Lower lobe of right lung (tissue), 2 donors: Measurements from ENCODE around the gene PDXP. TPM values are rescaled to one million over a fixed set of nuclear protein-coding genes. Genes with fewer than 3 reads are reported as not detected.
"Not testable (repeated sequence)": the region's sequence is repeated elsewhere in the genome, so short reads cannot be mapped to it uniquely, and the experiment has no call there.

Experiments used
- ATAC-seq, 2 donors: fragments of 200-7000 bp; cut with Tn5 transposase; one replicate each; pipeline ENCODE4 v1.9.1; 2020 to 2022; ENCODE audit warnings: mild to moderate bottlenecking in 2 of 2, moderate library complexity in 2 of 2
- DNase-seq: peaks from one replicate; pipeline ENCODE4 v3.0.0-alpha.2; 2020
- H3K27ac ChIP-seq: fragments of 200-600 bp; one replicate; pipeline ENCODE4 v1.8.0; 2022
- H3K27me3 ChIP-seq: fragments of 200-600 bp; one replicate; pipeline ENCODE4 v1.8.0; 2022; ENCODE audit warnings: low read depth
- H3K36me3 ChIP-seq: fragments of 200-600 bp; one replicate; pipeline ENCODE4 v1.8.0; 2022; ENCODE audit warnings: mild to moderate bottlenecking
- H3K4me1 ChIP-seq: fragments of 200-600 bp; one replicate; pipeline ENCODE4 v1.8.0; 2022
- H3K4me3 ChIP-seq: fragments of 200-600 bp; one replicate; pipeline ENCODE4 v1.8.0; 2022; ENCODE audit warnings: mild to moderate bottlenecking
- H3K9me3 ChIP-seq: fragments of 200-600 bp; one replicate; pipeline ENCODE4 v1.8.0; 2022
- intact Hi-C: fragments of 100-400 bp; cut with DNase I; formaldehyde crosslinking; loops from one replicate; pipeline ENCODE4 v1.11.0; 2022
- long read RNA-seq: library from polyadenylated mRNA; unstranded; transcript quantifications from one replicate; pipeline ENCODE4 v2.0.0, GENCODE V29; 2021
- total RNA-seq: library from RNA; stranded (reverse); fragmentation: NEBNext Ultra II Directional; extraction: Animal tissue kit (Norgen Biotek cat#: 25700); gene quantifications from one replicate; pipeline ENCODE4 v1.2.1, GENCODE V29; 2021
- TF ChIP-seq, protein P1 (sequence below): fragments of 200-600 bp; IDR thresholded peaks from one replicate; pipeline ENCODE4 v1.8.0; 2022; ENCODE audit warnings: antibody characterized with exemption, mild to moderate bottlenecking
- donor health status: DM: no; HTN: yes; CAD: no; lungs with severe emphysema.

The PDXP gene, protein sequence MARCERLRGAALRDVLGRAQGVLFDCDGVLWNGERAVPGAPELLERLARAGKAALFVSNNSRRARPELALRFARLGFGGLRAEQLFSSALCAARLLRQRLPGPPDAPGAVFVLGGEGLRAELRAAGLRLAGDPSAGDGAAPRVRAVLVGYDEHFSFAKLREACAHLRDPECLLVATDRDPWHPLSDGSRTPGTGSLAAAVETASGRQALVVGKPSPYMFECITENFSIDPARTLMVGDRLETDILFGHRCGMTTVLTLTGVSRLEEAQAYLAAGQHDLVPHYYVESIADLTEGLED
- total RNA-seq = 3.9 TPM
- long read RNA-seq, transcript PDXP-201 (2 exons, 2,010 nt) = major isoform, 18 of 19 reads
- long read RNA-seq, partial matches to known transcripts = 0 of 19 reads
- long read RNA-seq, other reads (novel, unspliced or antisense) = 1 of 19 reads

DNA sequence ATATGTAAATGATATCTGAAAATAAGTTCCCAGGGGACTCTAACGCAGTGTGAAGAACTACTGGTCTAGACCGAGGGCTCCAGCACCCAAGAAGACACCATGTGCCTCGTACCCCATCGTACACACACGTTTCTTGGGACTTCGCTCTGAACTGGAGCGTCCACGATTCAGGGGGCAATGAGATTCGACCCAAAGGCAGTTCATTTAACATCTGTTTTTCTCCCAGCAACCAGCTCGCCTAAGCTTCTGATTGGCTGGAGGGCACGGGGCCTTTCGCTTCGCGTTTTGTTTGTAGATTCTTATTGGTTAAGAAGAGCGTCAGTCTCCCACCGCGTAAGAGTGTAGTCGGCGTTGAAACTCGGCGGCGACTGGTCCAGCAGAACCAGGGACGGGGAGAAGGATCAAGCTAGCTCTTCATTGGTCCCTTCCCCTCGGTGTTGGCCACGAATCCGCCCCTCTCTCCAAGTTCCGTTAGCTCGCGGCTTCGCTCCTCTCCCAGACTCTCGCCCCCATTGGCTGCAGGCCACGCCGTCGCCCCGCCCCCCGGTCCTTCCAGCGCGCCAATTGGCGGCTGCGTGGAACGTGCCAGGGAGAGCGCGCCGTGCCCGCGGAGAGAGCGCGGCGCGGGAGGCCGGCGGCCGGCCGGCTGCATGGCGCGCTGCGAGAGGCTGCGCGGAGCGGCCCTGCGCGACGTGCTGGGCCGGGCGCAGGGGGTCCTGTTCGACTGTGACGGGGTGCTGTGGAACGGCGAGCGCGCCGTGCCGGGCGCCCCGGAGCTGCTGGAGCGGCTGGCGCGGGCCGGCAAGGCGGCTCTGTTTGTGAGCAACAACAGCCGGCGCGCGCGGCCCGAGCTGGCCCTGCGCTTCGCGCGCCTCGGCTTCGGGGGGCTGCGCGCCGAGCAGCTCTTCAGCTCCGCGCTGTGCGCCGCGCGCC lies at the start of gene PDXP:
PDXP (plus strand) TSS at position 591 of the 933 bp plus-strand sequence; CDS start at position 651, 60 bp downstream.
- intact Hi-C loops = no loop called here
- DNase-seq (peak; percentile 99), ATAC-seq (peak; percentile 98)
- Histone ChIP-seq H3K4me3 (peak within 1 kb of the TSS; percentile 48), H3K4me1 (peaks cover 39% of the 10 kb centered on the region), H3K27me3 (no peaks in the 10 kb centered on the region), H3K9me3 (no peaks in the 10 kb centered on the region), H3K27ac (peak within 1 kb of the TSS; percentile 68), H3K36me3 (peaks cover 6% of the 10 kb centered on the region)
- TF ChIP-seq, protein P1, sequence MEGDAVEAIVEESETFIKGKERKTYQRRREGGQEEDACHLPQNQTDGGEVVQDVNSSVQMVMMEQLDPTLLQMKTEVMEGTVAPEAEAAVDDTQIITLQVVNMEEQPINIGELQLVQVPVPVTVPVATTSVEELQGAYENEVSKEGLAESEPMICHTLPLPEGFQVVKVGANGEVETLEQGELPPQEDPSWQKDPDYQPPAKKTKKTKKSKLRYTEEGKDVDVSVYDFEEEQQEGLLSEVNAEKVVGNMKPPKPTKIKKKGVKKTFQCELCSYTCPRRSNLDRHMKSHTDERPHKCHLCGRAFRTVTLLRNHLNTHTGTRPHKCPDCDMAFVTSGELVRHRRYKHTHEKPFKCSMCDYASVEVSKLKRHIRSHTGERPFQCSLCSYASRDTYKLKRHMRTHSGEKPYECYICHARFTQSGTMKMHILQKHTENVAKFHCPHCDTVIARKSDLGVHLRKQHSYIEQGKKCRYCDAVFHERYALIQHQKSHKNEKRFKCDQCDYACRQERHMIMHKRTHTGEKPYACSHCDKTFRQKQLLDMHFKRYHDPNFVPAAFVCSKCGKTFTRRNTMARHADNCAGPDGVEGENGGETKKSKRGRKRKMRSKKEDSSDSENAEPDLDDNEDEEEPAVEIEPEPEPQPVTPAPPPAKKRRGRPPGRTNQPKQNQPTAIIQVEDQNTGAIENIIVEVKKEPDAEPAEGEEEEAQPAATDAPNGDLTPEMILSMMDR = no peak

DNA sequence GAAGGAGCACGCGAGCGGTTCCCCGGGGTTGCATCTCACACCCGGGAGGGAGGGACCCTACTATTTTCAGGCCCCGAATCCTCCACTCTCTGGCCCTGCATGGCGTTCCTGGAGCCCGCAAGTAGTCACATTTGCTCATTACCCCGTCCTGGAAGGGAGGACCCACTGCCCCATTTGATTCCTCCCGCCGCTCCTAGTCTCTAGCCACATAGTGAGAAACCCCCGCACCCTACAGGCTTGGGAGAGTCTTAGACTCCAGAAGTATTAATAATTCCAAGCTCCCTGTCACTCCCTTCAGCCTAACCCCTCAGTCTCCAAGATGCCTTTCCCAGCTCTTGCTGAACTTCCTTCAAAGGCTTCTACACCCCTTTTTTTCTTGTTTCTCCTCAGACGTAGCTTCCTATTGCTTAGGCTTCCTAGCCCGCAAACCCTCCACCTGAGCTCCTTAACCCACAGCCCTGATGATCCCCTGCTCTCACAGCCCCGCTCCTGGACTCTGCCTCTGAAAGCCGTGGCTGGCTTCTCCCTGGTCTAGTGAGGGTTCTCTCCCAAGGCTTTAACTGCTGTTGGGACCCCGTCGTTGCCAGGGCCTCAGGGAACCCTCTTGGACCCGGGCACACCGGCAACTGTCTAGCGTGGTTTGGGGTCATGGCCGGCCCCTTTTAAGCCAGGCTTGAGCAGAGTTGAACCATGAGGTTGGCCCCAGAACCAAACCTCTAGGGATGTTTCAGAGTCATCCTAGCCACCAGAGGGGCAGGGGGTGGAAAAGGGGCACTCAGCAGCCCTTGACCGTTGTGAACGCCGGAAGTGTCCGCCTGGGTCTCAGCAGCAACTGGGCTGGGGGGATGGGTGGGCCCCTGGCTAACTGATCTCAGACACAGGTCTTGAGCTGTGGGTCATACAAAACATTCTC lies 49.0 kb upstream of the PDXP start:
- intact Hi-C loops = no loop called here
- H3K27me3 ChIP-seq = no peaks in the 10 kb centered on the region
- TF ChIP-seq, protein P1 = no peak
- DNase-seq = no peak
- H3K4me3 ChIP-seq = peak overlapping the region; percentile 79
- no peaks in the 10 kb centered on the region for H3K9me3 ChIP-seq
- peaks cover 7% of the 10 kb centered on the region for H3K36me3 ChIP-seq
- peaks cover 54% of the 10 kb centered on the region for H3K4me1 ChIP-seq
- H3K27ac ChIP-seq = peak overlapping the region; percentile 91
- no peak for ATAC-seq

DNA sequence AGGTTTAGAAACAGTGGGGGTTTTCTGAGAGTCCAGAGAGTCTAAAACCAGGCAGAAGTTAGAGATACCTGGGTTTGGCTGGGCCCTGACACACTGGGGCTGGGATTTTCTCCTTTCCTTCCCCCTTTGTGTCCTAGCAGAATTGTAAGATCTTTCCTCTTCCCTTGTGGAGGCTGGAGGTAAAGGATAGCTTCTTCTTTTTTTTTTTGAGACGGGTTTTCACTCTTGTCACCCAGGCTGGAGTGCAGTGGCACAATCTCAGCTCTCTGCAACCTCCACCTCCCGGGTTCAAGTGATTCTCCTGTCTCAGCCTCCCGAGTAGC lies 48.4 kb upstream of the PDXP start:
- ATAC-seq, H3K9me3 ChIP-seq, intact Hi-C loops, H3K27me3 ChIP-seq, DNase-seq: not testable (repeated sequence)
- Histone ChIP-seq H3K4me3 (peak overlapping the region; percentile 79), H3K27ac (peak overlapping the region; percentile 91), H3K36me3 (peaks cover 13% of the 10 kb centered on the region), H3K4me1 (peaks cover 54% of the 10 kb centered on the region)

DNA sequence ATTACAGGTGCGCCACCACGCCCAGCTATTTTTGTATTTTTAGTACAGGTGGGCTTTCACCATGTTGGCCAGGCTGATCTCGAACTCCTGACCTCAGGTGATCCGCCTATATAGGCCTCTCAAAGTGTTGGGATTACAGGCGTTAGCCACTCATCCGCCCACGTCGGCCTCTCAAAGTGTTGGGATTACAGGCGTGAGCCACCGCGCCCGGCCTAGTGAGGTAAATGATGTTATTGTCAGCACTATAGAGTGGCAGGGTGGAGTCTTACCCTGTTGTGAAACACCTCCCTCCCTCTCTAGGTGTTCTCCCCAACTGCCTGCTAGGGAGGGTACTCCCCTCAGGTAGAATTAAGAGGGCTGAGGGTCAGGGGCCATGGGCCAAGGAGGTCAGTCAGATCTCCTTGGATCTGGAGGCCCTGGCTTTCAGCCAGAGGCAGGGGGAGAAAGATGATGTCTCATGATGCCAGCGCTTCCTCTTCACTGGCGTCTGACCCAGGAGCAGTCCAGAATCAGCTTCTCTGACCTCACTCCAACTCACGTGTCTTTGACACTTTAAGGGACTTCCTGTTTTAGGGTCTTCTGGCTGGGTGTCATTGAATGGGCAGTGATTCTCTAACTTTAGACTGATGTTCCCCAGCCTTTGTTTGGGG lies 47.9 kb upstream of the PDXP start:
- no peaks in the 10 kb centered on the region for H3K27me3 ChIP-seq
- peak overlapping the region; percentile 79 for H3K4me3 ChIP-seq
- peak overlapping the region; percentile 91 for H3K27ac ChIP-seq
- peaks cover 54% of the 10 kb centered on the region for H3K4me1 ChIP-seq
- H3K9me3 ChIP-seq = no peaks in the 10 kb centered on the region
- peak; percentile 74 for DNase-seq
- TF ChIP-seq, protein P1 = no peak
- no peak for ATAC-seq
- peaks cover 18% of the 10 kb centered on the region for H3K36me3 ChIP-seq
- intact Hi-C loops = no loop called here

DNA sequence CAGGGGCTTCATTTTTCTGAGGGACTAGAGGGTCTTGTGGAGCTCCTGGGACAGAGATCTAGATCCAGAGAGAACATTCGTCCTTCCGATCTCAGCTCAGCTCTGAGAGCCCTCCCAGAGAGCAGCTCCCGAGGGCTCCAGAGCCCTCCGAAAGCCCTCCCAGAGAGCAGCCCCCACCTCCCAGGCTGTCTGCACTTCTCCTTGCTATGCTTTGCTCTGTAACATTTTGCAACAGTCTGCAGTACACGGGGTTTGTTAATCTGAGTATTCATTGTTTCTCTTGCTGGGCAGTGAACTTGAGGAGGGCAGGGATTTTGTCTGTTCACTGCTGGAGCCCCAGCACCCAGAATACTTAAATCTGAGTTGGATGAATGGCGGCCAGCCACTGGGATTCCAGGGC lies 47.3 kb upstream of the PDXP start:
- TF ChIP-seq, protein P1 = no peak
- Histone ChIP-seq H3K27me3 (no peaks in the 10 kb centered on the region), H3K4me1 (peaks cover 54% of the 10 kb centered on the region), H3K4me3 (no peak overlapping the region), H3K9me3 (no peaks in the 10 kb centered on the region), H3K36me3 (peaks cover 24% of the 10 kb centered on the region), H3K27ac (peak overlapping the region; percentile 91)
- ATAC-seq (no peak), DNase-seq (no peak)
- intact Hi-C loops = no loop called here
